Nephron progenitor cell (in vitro differentiated cells): ENCODE measurements around the gene TMTC2.

ENCODE experiments used
- DNase-seq: peaks from one replicate; pipeline ENCODE4 v3.0.0; 2021
- H3K27ac Mint-ChIP-seq: 2 replicates; pipeline ENCODE4 v1.8.0; 2021; ENCODE audit warnings: mild to moderate bottlenecking, moderate library complexity, mixed read lengths
- H3K27me3 Mint-ChIP-seq: 2 replicates; pipeline ENCODE4 v1.8.0; 2021; ENCODE audit warnings: mild to moderate bottlenecking, low read depth, mixed read lengths; ENCODE audit not compliant: poor library complexity
- H3K36me3 Mint-ChIP-seq: 2 replicates; pipeline ENCODE4 v1.8.0; 2021; ENCODE audit warnings: low read depth, mixed read lengths
- H3K4me1 Mint-ChIP-seq: 2 replicates; pipeline ENCODE4 v1.8.0; 2021; ENCODE audit warnings: mixed read lengths
- H3K4me3 Mint-ChIP-seq: 2 replicates; pipeline ENCODE4 v1.8.0; 2021; ENCODE audit warnings: mild to moderate bottlenecking, moderate library complexity, mixed read lengths
- H3K9me3 Mint-ChIP-seq: 2 replicates; pipeline ENCODE4 v1.8.0; 2021; ENCODE audit warnings: mild to moderate bottlenecking, moderate library complexity, mixed read lengths
- CTCF ChIP-seq: fragments of 200-600 bp; sonication (generic); IDR thresholded peaks from 2 replicates; pipeline ENCODE4 v1.5.0; 2021; ENCODE audit warnings: antibody characterized with exemption

TMTC2 gene

GRCh38 chr12:82883394-82884355 is 197.0 kb downstream of the TMTC2 start:
- H3K27ac Mint-ChIP-seq = peak overlapping the region; percentile 48
- no peak overlapping the region for H3K4me3 Mint-ChIP-seq

GRCh38 chr12:82886671-82887340 is 200.1 kb downstream of the TMTC2 start:
- H3K4me3 Mint-ChIP-seq = no peak overlapping the region
- H3K27ac Mint-ChIP-seq = no peak overlapping the region

More at GRCh38 chr12:82883394-82884355, 197.0 kb downstream of the TMTC2 start:
- Mint-ChIP-seq H3K9me3 (no peaks in the 10 kb centered on the region), H3K27me3 (no peaks in the 10 kb centered on the region), H3K4me1 (peaks cover 6% of the 10 kb centered on the region), H3K36me3 (no peaks in the 10 kb centered on the region)
- TF ChIP-seq CTCF = no peak
- DNase-seq = no peak

GRCh38 chr12:82893896-82894295 is 207.2 kb downstream of the TMTC2 start:
- Mint-ChIP-seq H3K27me3 (no peaks in the 10 kb centered on the region), H3K9me3 (no peaks in the 10 kb centered on the region), H3K27ac (no peak overlapping the region), H3K4me1 (peaks cover 4% of the 10 kb centered on the region), H3K4me3 (no peak overlapping the region), H3K36me3 (peaks cover 4% of the 10 kb centered on the region)
- DNase-seq = no peak
- TF ChIP-seq CTCF = no peak

More at GRCh38 chr12:82886671-82887340, 200.1 kb downstream of the TMTC2 start:
- H3K36me3 Mint-ChIP-seq = no peaks in the 10 kb centered on the region
- H3K4me1 Mint-ChIP-seq = peaks cover 6% of the 10 kb centered on the region
- no peak for DNase-seq
- no peaks in the 10 kb centered on the region for H3K27me3 Mint-ChIP-seq
- no peak for TF ChIP-seq CTCF
- H3K9me3 Mint-ChIP-seq = no peaks in the 10 kb centered on the region

- Mint-ChIP-seq H3K9me3 (no peaks in the 10 kb centered on the region), H3K27ac (no peak overlapping the region), H3K4me3 (no peak overlapping the region), H3K4me1 (peaks cover 4% of the 10 kb centered on the region), H3K27me3 (no peaks in the 10 kb centered on the region), H3K36me3 (peaks cover 9% of the 10 kb centered on the region)
- no peak for TF ChIP-seq CTCF
- DNase-seq = no peak
Measured at GRCh38 chr12:82896277-82896676, 209.6 kb downstream of the TMTC2 start.

- no peak for DNase-seq
- peaks cover 9% of the 10 kb centered on the region for H3K36me3 Mint-ChIP-seq
- TF ChIP-seq CTCF = no peak
Measured at GRCh38 chr12:82896979-82897378, 210.3 kb downstream of the TMTC2 start.

More at GRCh38 chr12:82896979-82897378, 210.3 kb downstream of the TMTC2 start:
- no peaks in the 10 kb centered on the region for H3K9me3 Mint-ChIP-seq
- H3K4me1 Mint-ChIP-seq = peaks cover 4% of the 10 kb centered on the region
- no peak overlapping the region for H3K27ac Mint-ChIP-seq
- no peaks in the 10 kb centered on the region for H3K27me3 Mint-ChIP-seq
- no peak overlapping the region for H3K4me3 Mint-ChIP-seq
